ENCODE measurements around the gene PDE4D.

The PDE4D gene

GRCh38 chr5:59655693-59656309 is 237.7 kb downstream of the PDE4D start:
- DNase-seq (ENCODE audit: low read depth) = no peak

- no peak for DNase-seq (ENCODE audit: low read depth)
Observed at GRCh38 chr5:59654691-59655090, 238.8 kb downstream of the PDE4D start.

- no peak for DNase-seq (ENCODE audit: low read depth)
Observed at GRCh38 chr5:59652449-59652848, 241.1 kb downstream of the PDE4D start.

GRCh38 chr5:59648949-59649921 is 244.3 kb downstream of the PDE4D start:
- no peak for DNase-seq (ENCODE audit: low read depth)

- no peak for DNase-seq (ENCODE audit: low read depth)
Observed at GRCh38 chr5:59648038-59648831, 245.3 kb downstream of the PDE4D start.

- DNase-seq (ENCODE audit: low read depth) = no peak
Observed at GRCh38 chr5:59645380-59645779, 248.1 kb downstream of the PDE4D start.

GRCh38 chr5:59640411-59640810 is 253.1 kb downstream of the PDE4D start:
- no peak for DNase-seq (ENCODE audit: low read depth)

GRCh38 chr5:59637884-59638580 is 255.5 kb downstream of the PDE4D start:
- DNase-seq (ENCODE audit: low read depth) = no peak

- no peak for DNase-seq (ENCODE audit: low read depth)
Observed at GRCh38 chr5:59629561-59629960, 264.0 kb downstream of the PDE4D start.

GRCh38 chr5:59628062-59628828 is 265.3 kb downstream of the PDE4D start:
- no peak for DNase-seq (ENCODE audit: low read depth)

- no peak for DNase-seq (ENCODE audit: low read depth)
Observed at GRCh38 chr5:59624898-59625297, 268.6 kb downstream of the PDE4D start.

- DNase-seq (ENCODE audit: low read depth) = no peak
Observed at GRCh38 chr5:59622848-59623247, 270.7 kb downstream of the PDE4D start.

GRCh38 chr5:59621477-59621876 is 272.0 kb downstream of the PDE4D start:
- DNase-seq (ENCODE audit: low read depth) = no peak

- no peak for DNase-seq (ENCODE audit: low read depth)
Observed at GRCh38 chr5:59620535-59621212, 272.9 kb downstream of the PDE4D start.

GRCh38 chr5:59618644-59619043 is 274.9 kb downstream of the PDE4D start:
- DNase-seq (ENCODE audit: low read depth) = no peak

- no peak for DNase-seq (ENCODE audit: low read depth)
Observed at GRCh38 chr5:59617186-59617771, 276.2 kb downstream of the PDE4D start.

GRCh38 chr5:59616413-59616812 is 277.1 kb downstream of the PDE4D start:
- no peak for DNase-seq (ENCODE audit: low read depth)

GRCh38 chr5:59615272-59615671 is 278.3 kb downstream of the PDE4D start:
- no peak for DNase-seq (ENCODE audit: low read depth)

- no peak for DNase-seq (ENCODE audit: low read depth)
Observed at GRCh38 chr5:59609501-59610265, 283.8 kb downstream of the PDE4D start.

All from stimulated activated CD8-positive, alpha-beta memory T cell treated with anti-CD3 and anti-CD28 coated beads, Interleukin-12 subunit alpha, Interleukin-12 subunit beta, amount 100 ng/mL, for 4 hours (primary cell).